NT2/D1 (cell line): Measurements from ENCODE around the gene C1orf21.

Source experiments
- DNase-seq: peaks from one replicate; pipeline ENCODE4 v3.0.0-alpha.2; 2011; ENCODE audit warnings: low read depth, low spot score
- H3K27me3 ChIP-seq: 2 replicates; pipeline ENCODE4 v1.6.0; 2011; ENCODE audit warnings: mild to moderate bottlenecking; ENCODE audit not compliant: insufficient read length, insufficient read depth
- H3K36me3 ChIP-seq: 2 replicates; pipeline ENCODE4 v1.6.1; 2011; ENCODE audit warnings: mild to moderate bottlenecking, low read length, mixed read lengths; ENCODE audit not compliant: insufficient read depth, insufficient read length
- H3K4me1 ChIP-seq: 2 replicates; pipeline ENCODE4 v1.5.1; 2011; ENCODE audit not compliant: insufficient read depth, insufficient read length
- H3K4me3 ChIP-seq: 2 replicates; pipeline ENCODE4 v1.5.1; 2011; ENCODE audit warnings: low read depth; ENCODE audit not compliant: insufficient read length
- H3K9ac ChIP-seq: 2 replicates; pipeline ENCODE4 v1.6.0; 2011; ENCODE audit warnings: low read depth; ENCODE audit not compliant: insufficient read length
- H3K9me3 ChIP-seq: 2 replicates; pipeline ENCODE4 v1.5.1; 2011; ENCODE audit warnings: mild to moderate bottlenecking, low read length; ENCODE audit not compliant: insufficient read depth
- SUZ12 ChIP-seq: IDR thresholded peaks from 2 replicates; pipeline ENCODE4 v1.6.1; 2011; ENCODE audit not compliant: insufficient read length, insufficient read depth; ENCODE audit errors: extremely low read depth
- YY1 ChIP-seq: IDR thresholded peaks from 2 replicates; pipeline ENCODE4 v1.6.1; 2011; ENCODE audit not compliant: insufficient read length, insufficient read depth
- ZNF274 ChIP-seq: IDR thresholded peaks from 2 replicates; pipeline ENCODE4 v1.6.1; 2011; ENCODE audit warnings: mild to moderate bottlenecking, low read depth, low read length

Gene C1orf21

GRCh38 chr1:184542291-184542690 is 155.5 kb downstream of the C1orf21 start:
- H3K27me3 ChIP-seq: no peaks in the 10 kb centered on the region
- no peak for DNase-seq
- H3K4me1 ChIP-seq: no peaks in the 10 kb centered on the region
- no peaks in the 10 kb centered on the region for H3K36me3 ChIP-seq
- no peak overlapping the region for H3K4me3 ChIP-seq
- TF ChIP-seq YY1 (no peak), SUZ12 (no peak), ZNF274 (no peak)
- H3K9ac ChIP-seq: no peak overlapping the region
- H3K9me3 ChIP-seq: no peaks in the 10 kb centered on the region

GRCh38 chr1:184545601-184546000 is 158.8 kb downstream of the C1orf21 start:
- no peak for DNase-seq
- no peak overlapping the region for H3K9ac ChIP-seq
- no peaks in the 10 kb centered on the region for H3K27me3 ChIP-seq
- H3K4me1 ChIP-seq: no peaks in the 10 kb centered on the region
- no peak overlapping the region for H3K4me3 ChIP-seq
- H3K9me3 ChIP-seq: no peaks in the 10 kb centered on the region
- no peak for TF ChIP-seq ZNF274
- TF ChIP-seq YY1: no peak
- no peak for TF ChIP-seq SUZ12
- H3K36me3 ChIP-seq: no peaks in the 10 kb centered on the region

- Histone ChIP-seq H3K4me3 (no peak overlapping the region), H3K36me3 (no peaks in the 10 kb centered on the region), H3K9me3 (no peaks in the 10 kb centered on the region), H3K9ac (no peak overlapping the region), H3K27me3 (no peaks in the 10 kb centered on the region), H3K4me1 (no peaks in the 10 kb centered on the region)
- TF ChIP-seq SUZ12 (no peak), ZNF274 (no peak), YY1 (no peak)
- DNase-seq: no peak
Measured at GRCh38 chr1:184552446-184552845, 165.6 kb downstream of the C1orf21 start.

GRCh38 chr1:184553845-184554244 is 167.0 kb downstream of the C1orf21 start:
- no peak for DNase-seq
- TF ChIP-seq YY1: no peak
- TF ChIP-seq SUZ12: no peak
- TF ChIP-seq ZNF274: no peak

GRCh38 chr1:184555665-184556641 is 169.1 kb downstream of the C1orf21 start:
- DNase-seq: no peak
- Histone ChIP-seq H3K27me3 (no peaks in the 10 kb centered on the region), H3K9ac (no peak overlapping the region), H3K4me3 (no peak overlapping the region), H3K4me1 (no peaks in the 10 kb centered on the region), H3K9me3 (no peaks in the 10 kb centered on the region), H3K36me3 (no peaks in the 10 kb centered on the region)
- TF ChIP-seq SUZ12: no peak
- TF ChIP-seq ZNF274: no peak
- TF ChIP-seq YY1: no peak

More at GRCh38 chr1:184553845-184554244, 167.0 kb downstream of the C1orf21 start:
- Histone ChIP-seq H3K4me3 (no peak overlapping the region), H3K36me3 (no peaks in the 10 kb centered on the region), H3K4me1 (no peaks in the 10 kb centered on the region), H3K27me3 (no peaks in the 10 kb centered on the region), H3K9me3 (no peaks in the 10 kb centered on the region), H3K9ac (no peak overlapping the region)

- Histone ChIP-seq H3K36me3 (no peaks in the 10 kb centered on the region), H3K27me3 (no peaks in the 10 kb centered on the region), H3K4me3 (no peak overlapping the region), H3K9me3 (no peaks in the 10 kb centered on the region), H3K4me1 (no peaks in the 10 kb centered on the region), H3K9ac (no peak overlapping the region)
- no peak for TF ChIP-seq SUZ12
- TF ChIP-seq ZNF274: no peak
- TF ChIP-seq YY1: no peak
- DNase-seq: no peak
Measured at GRCh38 chr1:184556665-184557064, 169.8 kb downstream of the C1orf21 start.
